Stimulated activated CD8-positive, alpha-beta memory T cell treated with anti-CD3 and anti-CD28 coated beads, Interleukin-7, amount 100 ng/mL, for 48 hours (primary cell): Measurements from ENCODE around the gene LIN7B.
"Not testable (repeated sequence)": the region's sequence is repeated elsewhere in the genome, so short reads cannot be mapped to it uniquely, and the experiment has no call there.

ENCODE experiments used
- DNase-seq, 2 donors: peaks; one replicate each; pipeline ENCODE4 v3.0.0-alpha.2; 2020; ENCODE audit warnings: low read depth in 1 of 2; ENCODE audit errors: extremely low read depth in 1 of 2

LIN7B gene

DNA sequence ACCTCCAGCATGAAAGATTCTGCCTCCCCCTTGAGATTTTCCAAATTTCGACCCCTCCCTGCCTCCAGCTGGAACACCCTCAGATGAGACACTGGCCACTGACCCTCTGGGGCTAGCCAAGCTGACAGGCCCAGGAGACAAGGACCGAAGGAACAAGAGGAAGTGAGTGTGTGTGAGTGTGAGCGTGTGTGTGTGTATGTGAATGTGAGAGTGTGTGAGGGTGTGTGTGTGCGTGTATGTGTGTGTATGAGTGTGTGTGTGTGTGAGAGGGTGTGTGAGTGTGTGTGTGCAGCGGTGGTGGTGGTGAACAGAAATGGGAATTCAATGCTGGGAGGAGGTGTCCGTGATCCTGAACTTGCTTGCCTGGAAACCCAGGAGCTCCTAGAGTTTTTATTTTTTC is 27.2 kb downstream of the LIN7B start:
- DNase-seq, result no peak

DNA sequence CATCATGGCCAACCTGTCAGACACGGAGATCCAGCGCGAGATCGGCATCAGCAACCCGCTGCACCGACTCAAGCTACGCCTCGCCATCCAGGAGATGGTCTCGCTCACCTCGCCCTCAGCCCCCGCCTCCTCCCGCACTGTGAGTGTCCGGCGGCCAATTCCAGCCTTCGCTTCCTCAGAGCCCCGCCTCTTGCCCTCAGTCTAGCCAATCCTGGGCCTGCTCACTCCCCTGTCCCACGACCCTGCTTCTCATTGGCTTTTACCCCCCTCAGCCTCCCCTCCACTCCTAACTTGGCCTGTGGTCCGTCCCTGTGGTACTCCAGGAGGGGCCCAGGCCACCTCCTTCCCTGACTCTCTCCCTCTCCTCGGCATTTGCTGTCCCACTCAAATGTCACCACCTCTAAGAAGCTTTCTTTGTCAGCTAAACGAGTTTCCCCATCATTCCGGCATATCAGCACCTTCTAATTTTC is 28.7 kb downstream of the LIN7B start:
- DNase-seq, result peak; percentile 48 to 79

DNA sequence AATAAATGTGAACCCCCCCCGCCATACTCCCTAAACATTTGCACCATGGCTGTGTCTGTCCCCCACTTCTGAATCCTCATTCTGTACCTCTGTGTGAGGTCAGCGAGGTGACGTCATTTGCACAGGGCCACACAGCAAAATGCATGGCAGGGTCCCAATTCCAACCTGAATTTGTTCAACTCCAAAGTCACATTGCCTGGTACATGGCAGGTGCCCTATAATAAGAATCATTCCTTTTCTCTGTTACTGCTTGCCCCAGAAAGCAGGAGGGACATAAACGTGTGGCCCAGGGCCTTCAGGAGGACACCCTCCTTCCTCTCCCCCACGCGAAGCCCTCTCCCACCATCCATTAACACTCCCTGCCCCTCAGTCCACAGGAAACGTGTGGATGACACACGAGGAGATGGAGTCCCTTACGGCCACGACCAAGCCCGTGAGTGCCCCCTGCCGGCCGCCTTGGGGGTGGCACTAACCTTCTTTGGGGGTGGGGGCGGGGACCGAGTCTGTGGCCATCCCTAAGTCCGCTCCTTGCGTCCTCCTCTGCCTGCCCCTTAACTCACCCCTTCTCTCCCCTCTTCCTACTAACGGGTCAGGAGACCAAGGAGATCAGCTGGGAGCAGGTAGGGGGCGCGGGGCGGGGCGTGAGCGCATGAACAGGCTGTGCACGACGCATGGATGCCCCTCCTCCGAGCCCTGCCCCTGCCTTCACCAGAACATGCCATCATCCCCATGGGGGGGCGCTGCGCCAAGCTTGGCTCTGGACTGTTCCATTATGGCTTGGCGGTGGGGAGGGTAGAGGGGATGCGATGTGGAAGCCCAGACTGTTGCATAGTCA is 31.6 kb downstream of the LIN7B start:
- DNase-seq, result peak in 1 of 2 donors; percentile 47

DNA sequence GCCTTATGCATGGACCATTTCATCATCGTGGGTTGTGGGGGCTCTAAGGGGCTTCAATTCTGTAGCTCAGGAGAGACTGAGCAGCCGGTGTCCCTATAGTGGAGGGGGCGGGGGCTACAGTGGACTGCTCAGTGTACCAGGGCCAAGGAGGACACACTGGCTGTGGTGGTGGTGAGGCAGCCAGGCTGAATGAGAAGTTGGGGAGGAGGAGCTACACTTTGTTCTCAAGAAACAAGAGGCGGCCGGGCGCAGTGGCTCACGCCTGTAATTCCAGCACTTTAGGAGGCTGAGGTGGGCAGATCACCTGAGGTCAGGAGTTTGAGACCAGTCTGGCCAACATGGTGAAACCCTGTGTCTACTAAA is 32.2 kb downstream of the LIN7B start:
- not testable (repeated sequence) for DNase-seq

DNA sequence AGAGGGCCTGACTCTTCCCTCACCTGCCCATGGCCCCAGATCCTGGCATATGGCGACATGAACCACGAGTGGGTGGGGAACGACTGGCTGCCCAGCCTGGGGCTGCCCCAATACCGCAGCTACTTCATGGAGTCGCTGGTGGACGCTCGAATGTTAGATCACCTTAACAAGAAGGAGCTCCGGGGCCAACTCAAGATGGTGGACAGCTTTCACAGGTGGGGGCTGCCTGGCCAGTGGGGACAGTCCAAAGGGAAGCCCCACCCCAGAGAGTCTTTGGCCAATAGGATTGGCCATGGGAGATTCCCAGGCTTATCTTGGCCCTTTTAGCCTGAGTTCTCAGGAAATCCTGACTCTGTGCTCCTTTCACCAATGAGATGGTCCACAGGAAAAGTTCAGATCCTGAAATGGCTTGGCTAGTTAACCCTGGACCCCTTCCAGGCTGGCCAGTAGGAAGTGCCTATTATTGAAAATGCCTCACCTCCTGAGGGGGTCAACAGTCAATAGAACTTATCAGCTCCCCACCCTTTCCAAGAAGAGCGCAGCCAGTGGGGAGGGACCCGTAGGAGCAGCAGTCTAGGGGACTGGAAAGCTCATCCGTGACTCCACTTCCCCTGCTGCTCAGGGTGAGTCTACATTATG is 34.0 kb downstream of the LIN7B start:
- DNase-seq, result no peak

DNA sequence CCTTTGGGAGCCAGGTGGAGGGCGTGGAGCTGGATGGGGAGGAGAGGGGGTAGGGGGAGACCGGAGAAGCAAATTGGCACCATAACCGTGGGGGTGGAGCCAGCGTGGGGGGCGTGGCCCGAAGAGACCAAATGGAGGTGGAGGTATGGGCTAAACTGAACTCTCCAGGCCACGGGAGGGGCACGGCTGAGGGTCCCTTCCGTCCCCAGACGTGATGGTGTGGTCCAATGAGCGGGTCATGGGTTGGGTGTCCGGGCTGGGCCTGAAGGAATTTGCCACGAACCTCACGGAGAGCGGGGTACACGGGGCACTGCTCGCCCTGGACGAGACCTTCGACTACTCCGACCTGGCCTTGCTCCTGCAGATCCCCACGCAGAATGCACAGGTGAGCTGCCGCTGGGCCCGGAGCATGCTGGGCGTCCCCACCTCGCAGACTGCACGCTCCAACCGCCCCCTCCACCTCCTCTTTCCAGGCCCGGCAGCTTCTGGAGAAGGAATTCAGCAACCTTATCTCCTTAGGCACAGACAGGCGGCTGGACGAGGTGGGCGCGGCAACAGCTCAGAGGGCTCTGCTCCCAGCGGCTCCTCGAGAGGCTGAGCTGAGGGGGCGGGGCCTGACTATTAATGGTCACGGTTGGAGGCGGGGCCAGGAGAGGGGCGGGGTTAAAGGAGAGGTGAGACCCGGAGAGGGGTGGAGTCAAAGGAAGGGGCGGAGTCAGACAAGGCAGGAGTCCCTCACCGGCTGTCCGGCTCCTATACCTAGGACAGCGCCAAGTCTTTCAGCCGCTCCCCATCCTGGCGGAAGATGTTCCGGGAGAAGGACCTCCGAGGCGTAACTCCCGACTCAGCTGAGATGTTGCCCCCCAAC is 34.8 kb downstream of the LIN7B start:
- DNase-seq, result peak; percentile 41 to 74

DNA sequence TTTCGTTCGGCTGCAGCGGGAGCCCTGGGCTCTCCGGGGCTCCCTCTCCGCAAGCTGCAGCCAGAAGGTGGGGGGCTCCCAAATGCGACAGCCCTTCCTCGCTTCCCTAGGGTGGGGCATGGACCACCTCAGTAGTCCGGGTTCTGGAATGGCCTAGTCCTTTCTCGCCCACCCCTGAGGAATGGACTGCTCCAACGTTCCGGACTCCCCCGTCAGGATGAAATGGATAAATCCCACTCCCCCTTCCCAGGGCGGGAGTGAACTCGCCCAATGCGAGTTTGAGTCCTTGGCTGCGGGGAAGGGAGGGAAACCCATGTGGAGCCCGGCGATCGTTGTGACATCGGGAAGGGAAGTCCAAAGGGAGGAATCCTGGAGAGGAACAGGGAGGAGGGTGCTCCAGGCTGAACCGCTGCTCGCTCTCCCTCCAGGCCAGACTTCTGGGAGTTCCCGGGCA is 35.5 kb downstream of the LIN7B start:
- DNase-seq, result no peak

DNA sequence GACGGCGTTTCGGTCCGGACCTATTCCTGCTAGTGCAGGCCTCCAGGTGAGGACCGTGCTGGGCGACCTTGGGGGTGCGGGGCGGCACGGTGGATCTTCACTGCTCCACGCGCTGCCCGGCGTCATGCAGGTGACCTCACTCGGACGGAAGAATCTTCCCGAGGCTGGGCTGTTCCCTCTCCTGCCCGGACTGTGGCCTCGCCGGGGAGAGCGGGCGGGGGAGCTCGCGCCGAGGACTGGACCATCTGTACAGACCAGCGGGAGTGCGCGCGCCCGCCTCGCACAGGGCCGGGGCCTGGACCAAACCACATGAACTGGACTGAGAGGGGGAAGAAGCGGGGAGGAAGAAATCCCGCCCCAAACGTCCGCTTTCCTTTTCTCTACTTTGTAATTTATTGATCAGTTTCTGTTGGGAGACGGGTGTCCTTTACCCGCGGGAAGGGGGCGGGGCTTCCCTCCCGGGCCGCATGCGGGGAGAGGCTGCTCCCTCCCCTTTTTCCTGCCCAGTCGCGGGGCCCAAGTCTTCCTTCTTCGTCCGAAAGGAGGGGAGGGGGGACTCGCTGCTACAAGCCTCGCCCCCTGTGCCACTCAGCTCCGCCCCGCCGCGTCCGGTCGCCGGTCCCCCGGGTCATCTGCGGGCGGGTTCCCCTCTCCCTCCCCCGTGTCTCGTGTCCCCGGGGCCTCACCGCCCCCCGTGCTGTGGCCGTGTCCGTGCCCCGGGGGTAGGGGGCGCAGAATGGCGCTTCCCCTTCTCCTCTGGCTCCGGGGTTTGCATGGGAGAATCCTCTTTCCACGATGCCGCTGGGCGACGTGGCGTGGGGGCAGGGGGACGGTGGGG is 36.2 kb downstream of the LIN7B start:
- no peak for DNase-seq

DNA sequence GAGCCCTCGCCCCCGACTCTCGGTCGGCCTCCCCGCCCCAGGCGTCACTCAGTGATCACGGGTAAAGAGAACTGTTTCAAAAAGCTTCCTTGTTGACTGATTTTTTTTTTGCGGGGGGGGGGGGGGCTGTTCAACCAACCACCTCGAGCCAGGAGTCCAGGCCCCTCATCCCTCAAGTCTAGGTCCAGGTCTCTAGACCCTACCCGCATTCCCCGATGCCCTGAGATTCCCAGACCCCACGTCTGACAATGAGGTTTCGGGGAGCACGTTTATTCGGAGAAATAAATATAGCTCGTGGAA is 36.7 kb downstream of the LIN7B start:
- DNase-seq, result no peak

DNA sequence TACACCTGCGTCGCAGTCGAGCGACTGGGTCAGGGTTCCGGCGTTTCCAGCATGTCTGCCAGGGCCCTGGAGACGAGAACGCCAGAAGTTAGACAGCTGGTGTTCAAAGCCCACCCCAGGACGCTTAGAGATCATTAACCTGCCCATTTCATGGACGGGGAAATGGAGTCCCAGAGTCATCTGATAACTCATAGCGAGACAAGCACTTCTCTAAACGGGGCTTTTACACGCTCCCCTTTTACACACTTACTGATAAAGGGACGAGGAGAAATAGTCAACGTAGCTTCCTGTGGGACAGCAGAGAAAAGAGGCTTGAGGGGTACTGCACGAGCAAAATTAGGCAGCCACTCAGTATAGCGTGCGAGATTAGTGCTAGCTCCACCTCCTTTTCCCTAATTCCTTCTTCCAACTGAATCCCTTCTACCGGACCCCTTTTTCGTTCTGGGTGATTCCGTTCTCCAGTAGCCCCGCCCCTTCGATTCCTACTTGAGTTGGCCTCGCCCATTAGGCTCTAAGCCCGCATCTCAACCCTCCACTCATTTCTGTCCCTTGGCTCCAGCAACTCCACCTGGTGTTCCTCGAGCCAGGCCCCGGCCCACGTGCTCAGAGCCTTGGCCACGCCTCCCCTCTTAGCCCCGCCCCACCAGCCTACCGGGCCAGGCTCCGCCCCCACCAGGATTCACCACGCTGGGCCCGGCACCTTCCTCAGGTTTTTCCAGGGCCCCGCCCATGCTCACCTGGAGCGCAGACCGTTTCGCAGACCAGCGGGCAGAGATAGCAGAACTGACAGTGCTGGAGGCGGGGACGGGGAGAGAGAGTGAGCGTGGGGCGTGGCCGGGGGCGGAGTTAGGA is 37.3 kb downstream of the LIN7B start:
- DNase-seq, result no peak

DNA sequence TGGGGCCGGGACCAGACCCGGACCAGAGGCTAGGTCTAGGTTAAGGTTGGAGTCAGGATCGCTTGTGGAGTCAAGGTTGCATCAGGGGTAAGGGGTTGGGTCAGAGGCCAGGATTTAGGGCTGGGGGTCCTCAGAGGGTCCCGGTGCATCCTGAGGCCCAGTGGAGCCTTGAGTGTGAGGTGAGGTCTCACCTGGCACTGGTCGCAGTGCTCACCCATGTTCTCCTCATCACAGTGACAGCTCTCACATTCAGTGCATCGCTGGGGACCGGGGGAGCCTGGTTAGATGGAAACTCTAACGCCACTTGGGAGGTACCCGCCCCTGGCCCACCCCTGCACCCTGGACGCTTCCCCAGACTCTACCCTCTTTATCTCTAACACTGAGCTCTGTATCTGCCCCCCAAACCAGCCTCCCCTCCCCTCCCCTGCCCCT is 38.0 kb downstream of the LIN7B start:
- no peak for DNase-seq

DNA sequence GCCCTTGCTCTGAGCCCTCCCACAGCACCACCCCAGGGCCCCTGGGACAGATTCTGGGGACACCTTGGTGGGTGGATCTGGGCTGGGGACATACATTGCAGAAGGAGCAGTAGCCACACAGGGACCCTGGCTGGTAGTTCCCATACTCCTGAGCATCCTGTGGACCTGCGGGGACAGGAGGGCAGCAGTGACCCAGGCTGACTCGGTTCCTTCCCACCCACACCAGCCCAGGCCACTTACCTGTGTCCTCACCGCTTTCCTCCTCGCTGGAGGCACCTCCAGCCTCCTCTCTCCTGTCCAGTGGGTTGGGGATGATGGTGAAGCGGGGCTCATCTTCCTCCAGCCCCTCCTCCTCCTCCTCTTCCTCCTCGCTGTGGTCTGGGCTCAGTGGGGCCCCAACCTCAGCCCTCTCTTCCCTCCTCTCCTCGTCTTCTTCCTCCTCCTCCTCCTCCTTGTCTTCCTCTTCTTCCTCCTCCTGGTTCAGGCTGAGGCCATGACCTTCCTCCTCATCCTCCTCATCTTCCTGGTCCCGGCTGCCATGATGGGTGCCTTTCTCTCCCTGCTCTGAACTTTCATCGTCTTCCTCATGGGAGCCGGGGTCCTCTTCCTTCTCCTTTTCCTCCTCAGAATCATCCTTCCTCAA is 39.1 kb downstream of the LIN7B start:
- DNase-seq, result no peak

DNA sequence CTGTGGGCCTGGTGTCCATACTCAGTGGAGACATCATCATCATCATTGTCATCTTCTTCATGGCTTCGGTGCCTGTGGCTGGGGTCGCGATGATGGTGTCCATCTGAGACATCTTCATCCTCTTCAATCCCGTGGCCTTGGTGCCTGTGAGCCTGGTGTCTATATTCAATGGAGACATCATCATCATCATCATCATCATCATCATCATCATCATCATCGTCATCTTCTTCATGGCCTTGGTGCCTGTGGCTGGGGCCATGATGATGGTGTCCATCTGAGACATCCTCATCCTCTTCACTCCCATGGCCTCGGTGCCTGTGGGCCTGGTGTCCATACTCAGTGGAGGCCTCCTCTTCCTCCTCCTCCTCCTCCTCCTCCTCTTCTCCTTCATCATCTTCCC is 40.1 kb downstream of the LIN7B start:
- no peak for DNase-seq

DNA sequence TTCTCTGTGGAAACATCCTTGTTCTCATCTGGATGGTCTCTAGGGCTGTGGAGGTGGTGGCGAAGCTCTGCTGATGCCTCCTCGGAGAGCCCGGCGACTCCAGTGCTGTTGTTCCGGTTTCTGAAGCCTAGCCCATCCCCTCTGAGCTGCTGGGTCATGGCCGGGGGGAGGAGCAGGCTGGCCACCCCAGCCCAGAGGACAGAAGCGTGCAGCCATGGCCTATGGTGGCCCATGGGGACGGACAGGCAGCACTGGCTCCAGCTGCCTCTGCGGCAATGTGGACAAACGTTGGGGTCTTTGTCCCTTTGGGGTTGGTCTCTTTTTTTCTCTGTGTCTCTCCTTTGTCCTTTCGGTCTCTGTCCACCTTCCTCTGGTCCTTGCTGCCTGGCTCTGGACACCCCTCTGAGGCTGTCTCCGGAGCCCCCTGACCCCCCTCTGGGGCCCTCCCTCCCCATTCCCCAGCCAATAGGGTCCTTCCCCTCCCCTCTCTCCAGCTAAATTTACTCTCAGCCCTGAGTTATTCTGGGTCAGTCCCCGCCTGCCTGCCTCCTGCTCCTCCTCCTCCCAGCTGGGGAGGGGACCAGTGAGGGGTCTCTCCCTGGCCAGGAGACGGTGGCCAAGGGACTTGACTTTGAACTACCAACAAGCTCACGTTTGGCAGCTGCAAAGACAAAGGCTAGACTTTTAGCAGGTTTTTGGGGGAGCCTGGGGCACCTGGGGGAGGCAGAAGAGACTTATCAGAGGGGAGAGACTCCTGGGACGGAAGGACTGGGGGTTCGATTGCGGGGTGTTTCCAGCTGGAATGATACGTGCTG is 41.0 kb downstream of the LIN7B start, which contains the start of gene HRC:
Gene HRC, minus strand, starts transcription at position 392 of the 815 bp plus-strand sequence. Its CDS starts 159 bp downstream, at position 233.
- no peak for DNase-seq

DNA sequence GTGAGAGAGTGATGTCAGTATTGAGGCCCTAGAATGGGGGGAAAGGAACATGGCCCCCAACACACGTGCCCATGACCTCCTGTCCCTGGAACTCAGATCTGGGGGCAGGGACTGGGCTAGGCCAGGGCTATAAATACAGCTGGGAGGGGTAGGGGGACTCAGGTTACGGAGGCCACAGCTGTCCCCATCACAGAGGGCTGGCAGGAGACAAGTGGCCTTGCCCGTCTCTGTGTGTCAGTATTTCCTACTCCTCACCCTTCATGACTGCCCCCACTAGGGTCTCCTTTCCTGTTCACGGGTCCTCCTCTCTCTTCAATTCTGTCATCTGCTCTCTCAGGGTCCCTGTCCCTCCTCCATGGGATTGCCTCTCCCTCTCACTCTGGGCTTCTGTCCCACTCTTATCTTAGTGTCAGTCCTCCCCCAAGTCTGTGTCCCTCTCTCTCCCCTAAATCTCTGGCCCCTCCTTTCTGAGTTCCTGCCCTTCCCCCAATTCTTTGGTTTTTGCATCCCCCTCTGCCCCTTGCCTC is 41.7 kb downstream of the LIN7B start:
- no peak for DNase-seq

DNA sequence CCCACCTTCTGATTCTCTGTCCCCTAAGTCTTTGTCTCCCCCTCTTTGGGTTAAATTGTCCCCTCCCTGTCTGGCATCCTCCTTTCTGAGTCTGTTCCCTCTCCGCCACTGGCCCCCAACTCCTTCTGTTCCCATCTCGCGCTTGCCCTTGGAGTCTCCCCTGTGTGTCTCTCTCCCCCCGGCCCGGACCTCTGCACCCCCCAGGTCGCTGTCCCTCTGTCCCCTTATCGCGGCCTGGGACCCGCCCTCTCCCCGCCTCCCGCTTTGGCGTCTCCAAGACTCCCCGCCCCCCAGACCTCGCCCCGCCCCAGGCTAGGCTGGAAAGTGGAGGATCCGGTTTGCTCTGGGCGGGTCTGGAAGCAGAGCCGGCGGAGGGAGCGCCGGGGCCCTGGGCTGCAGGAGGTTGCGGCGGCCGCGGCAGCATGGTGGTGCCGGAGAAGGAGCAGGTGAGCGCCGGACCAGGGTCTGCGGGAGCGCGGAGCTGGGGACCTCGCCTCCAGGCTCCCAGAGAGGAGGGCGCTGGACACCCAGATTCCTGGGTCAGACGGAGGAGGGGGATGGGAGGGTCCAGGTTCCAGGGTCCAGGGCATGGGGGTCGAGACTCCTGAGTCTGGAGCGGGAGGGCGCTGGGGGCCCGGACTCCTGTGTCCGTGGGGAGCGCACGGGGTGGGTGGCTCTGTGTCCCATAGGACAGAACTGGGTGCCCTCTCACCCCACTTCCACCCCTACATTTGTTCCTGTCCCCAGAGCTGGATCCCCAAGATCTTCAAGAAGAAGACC is 43.5 kb downstream of the LIN7B start, which contains the start of gene TRPM4:
Gene TRPM4, plus strand, starts transcription at position 348 of the 780 bp plus-strand sequence. Its CDS starts 75 bp downstream, at position 423.
- DNase-seq, result no peak
